ENCODE measurements around the gene GPR132. TPM values are rescaled to one million over a fixed set of nuclear protein-coding genes. Genes with fewer than 3 reads are reported as not detected.

Gene GPR132
- total RNA-seq, 1 donor: 0.09 TPM

- no peak for DNase-seq (ENCODE audit: low read depth)
- H3K4me3 ChIP-seq (ENCODE audit: low read depth, low read length): no peak overlapping the region
- TF ChIP-seq, protein P1, sequence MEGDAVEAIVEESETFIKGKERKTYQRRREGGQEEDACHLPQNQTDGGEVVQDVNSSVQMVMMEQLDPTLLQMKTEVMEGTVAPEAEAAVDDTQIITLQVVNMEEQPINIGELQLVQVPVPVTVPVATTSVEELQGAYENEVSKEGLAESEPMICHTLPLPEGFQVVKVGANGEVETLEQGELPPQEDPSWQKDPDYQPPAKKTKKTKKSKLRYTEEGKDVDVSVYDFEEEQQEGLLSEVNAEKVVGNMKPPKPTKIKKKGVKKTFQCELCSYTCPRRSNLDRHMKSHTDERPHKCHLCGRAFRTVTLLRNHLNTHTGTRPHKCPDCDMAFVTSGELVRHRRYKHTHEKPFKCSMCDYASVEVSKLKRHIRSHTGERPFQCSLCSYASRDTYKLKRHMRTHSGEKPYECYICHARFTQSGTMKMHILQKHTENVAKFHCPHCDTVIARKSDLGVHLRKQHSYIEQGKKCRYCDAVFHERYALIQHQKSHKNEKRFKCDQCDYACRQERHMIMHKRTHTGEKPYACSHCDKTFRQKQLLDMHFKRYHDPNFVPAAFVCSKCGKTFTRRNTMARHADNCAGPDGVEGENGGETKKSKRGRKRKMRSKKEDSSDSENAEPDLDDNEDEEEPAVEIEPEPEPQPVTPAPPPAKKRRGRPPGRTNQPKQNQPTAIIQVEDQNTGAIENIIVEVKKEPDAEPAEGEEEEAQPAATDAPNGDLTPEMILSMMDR (IDR thresholded peaks at IDR 0.05; ENCODE audit: insufficient read depth, low read length): no peak
Measured at GRCh38 chr14:105080161-105080560, 14.9 kb upstream of the GPR132 start.

- TF ChIP-seq, protein P1 (IDR thresholded peaks at IDR 0.05; ENCODE audit: insufficient read depth, low read length): no peak
- no peak overlapping the region for H3K4me3 ChIP-seq (ENCODE audit: low read depth, low read length)
- DNase-seq (ENCODE audit: low read depth): no peak
Measured at GRCh38 chr14:105078294-105078693, 13.1 kb upstream of the GPR132 start.

DNA sequence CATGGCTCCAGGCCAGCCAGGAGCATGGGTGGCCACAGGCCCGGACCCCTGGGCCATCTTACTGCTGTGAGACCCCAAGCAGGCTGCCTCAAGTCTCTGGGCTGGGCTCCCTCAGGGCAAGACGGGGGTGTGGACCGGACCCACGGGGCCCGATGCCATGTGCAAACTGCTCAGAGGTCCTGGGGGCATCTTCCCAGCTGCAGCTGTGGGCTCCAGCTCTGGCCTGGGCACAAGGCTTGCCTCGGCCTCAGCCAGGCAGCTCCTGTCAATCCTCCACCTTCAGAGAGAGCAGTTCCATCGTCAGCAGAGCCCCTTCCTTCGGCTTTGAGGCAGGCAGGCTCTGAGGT, 12.4 kb upstream of the GPR132 start:
- TF ChIP-seq, protein P1 (IDR thresholded peaks at IDR 0.05; ENCODE audit: insufficient read depth, low read length): no peak
- no peak overlapping the region for H3K4me3 ChIP-seq (ENCODE audit: low read depth, low read length)
- no peak for DNase-seq (ENCODE audit: low read depth)

GRCh38 chr14:105076805-105077648, 11.8 kb upstream of the GPR132 start:
- no peak overlapping the region for H3K4me3 ChIP-seq (ENCODE audit: low read depth, low read length)
- DNase-seq (ENCODE audit: low read depth): no peak
- TF ChIP-seq, protein P1 (IDR thresholded peaks at IDR 0.05; ENCODE audit: insufficient read depth, low read length): no peak

GRCh38 chr14:105076296-105076804, 11.1 kb upstream of the GPR132 start:
- no peak for DNase-seq (ENCODE audit: low read depth)
- TF ChIP-seq, protein P1 (IDR thresholded peaks at IDR 0.05; ENCODE audit: insufficient read depth, low read length): no peak
- H3K4me3 ChIP-seq (ENCODE audit: low read depth, low read length): no peak overlapping the region

- no peak overlapping the region for H3K4me3 ChIP-seq (ENCODE audit: low read depth, low read length)
- TF ChIP-seq, protein P1 (IDR thresholded peaks at IDR 0.05; ENCODE audit: insufficient read depth, low read length): no peak
- peak; percentile 53 for DNase-seq (ENCODE audit: low read depth)
Measured at GRCh38 chr14:105075379-105076295, 10.4 kb upstream of the GPR132 start.

Measured in fibroblast of the aortic adventitia (primary cell).